HepG2 (cell line): ENCODE measurements around the gene LYPLA2. TPM values are rescaled to one million over a fixed set of nuclear protein-coding genes. Genes with fewer than 3 reads are reported as not detected.

Experiments
- ARNTL ChIP-seq: sonication (generic); formaldehyde crosslinking; IDR thresholded peaks from 2 replicates; pipeline ENCODE4 v1.4.0; 2020; ENCODE audit warnings: mild to moderate bottlenecking, missing genetic modification reagents
- CENPX ChIP-seq: sonication (generic); formaldehyde crosslinking; IDR thresholded peaks from 2 replicates; pipeline ENCODE4 v1.9.0; 2021; ENCODE audit warnings: mild to moderate bottlenecking, missing genetic modification reagents, moderate library complexity
- GPBP1L1 ChIP-seq: sonication (generic); formaldehyde crosslinking; IDR thresholded peaks from 2 replicates; pipeline ENCODE4 v1.5.0; 2020; ENCODE audit warnings: mild to moderate bottlenecking, missing genetic modification reagents
- GPN1 ChIP-seq: sonication (generic); formaldehyde crosslinking; IDR thresholded peaks from 2 replicates; pipeline ENCODE4 v1.5.1; 2020; ENCODE audit warnings: missing genetic modification reagents, borderline replicate concordance
- HNRNPLL ChIP-seq: fragments of 200-400 bp; formaldehyde crosslinking; IDR thresholded peaks from 2 replicates; pipeline ENCODE4 v1.6.1; 2017; ENCODE audit warnings: mild to moderate bottlenecking, low read depth, low read length; ENCODE audit not compliant: poor library complexity, severe bottlenecking
- MIXL1 ChIP-seq: IDR thresholded peaks from 2 replicates; pipeline ENCODE4 v1.6.1; 2016
- NR2F1 ChIP-seq, 2 experiments: fragments of 450-650 bp in 1 of 2; formaldehyde crosslinking in 1 of 2; IDR thresholded peaks; 2 replicates each; pipeline versions ENCODE4 v1.5.0 to v1.6.1; 2016 to 2020; ENCODE audit warnings: mild to moderate bottlenecking in 1 of 2, missing compliant biosample characterization in 1 of 2, missing genetic modification reagents in 1 of 2, moderate library complexity in 1 of 2
- PCBP1 ChIP-seq: fragments of 200-400 bp; formaldehyde crosslinking; IDR thresholded peaks from 2 replicates; pipeline ENCODE4 v1.6.1; 2017; ENCODE audit warnings: mild to moderate bottlenecking, low read depth, low read length, borderline replicate concordance
- TCF7 ChIP-seq: sonication (generic); IDR thresholded peaks from 2 replicates; pipeline ENCODE4 v1.6.1; 2016; ENCODE audit warnings: antibody characterized with exemption, low read depth
- TEAD3 ChIP-seq: optimal IDR thresholded peaks from 2 replicates; pipeline ENCODE3; 2016; ENCODE audit warnings: borderline replicate concordance
- TEF ChIP-seq: sonication (generic); formaldehyde crosslinking; IDR thresholded peaks from 2 replicates; pipeline ENCODE4 v1.5.0; 2020; ENCODE audit warnings: missing genetic modification reagents
- TERF1 ChIP-seq: sonication (generic); formaldehyde crosslinking; IDR thresholded peaks from 2 replicates; pipeline ENCODE4 v1.8.0; 2022; ENCODE audit warnings: mild to moderate bottlenecking, missing genetic modification reagents, moderate library complexity
- ZBTB20 ChIP-seq: sonication (generic); formaldehyde crosslinking; IDR thresholded peaks from 2 replicates; pipeline ENCODE4 v1.8.1; 2023; ENCODE audit warnings: missing genetic modification reagents, low read depth, mild to moderate bottlenecking, borderline replicate concordance
- ZBTB7A ChIP-seq: sonication (generic); formaldehyde crosslinking; IDR thresholded peaks from 2 replicates; pipeline ENCODE4 v1.8.0; 2022; ENCODE audit warnings: mild to moderate bottlenecking, missing genetic modification reagents
- ZNF275 ChIP-seq: sonication (generic); formaldehyde crosslinking; IDR thresholded peaks from 2 replicates; pipeline ENCODE4 v1.8.0; 2022; ENCODE audit warnings: missing genetic modification reagents, mild to moderate bottlenecking, inconsistent platforms, borderline replicate concordance
- ZNF790 ChIP-seq: sonication (generic); formaldehyde crosslinking; IDR thresholded peaks from 2 replicates; pipeline ENCODE4 v1.8.0; 2022; ENCODE audit warnings: missing genetic modification reagents, mild to moderate bottlenecking, borderline replicate concordance
- polyA plus RNA-seq, 8 experiments: library from polyadenylated mRNA; depleted of rRNA in 3 of 8; stranded (reverse) in 7 of 8; unstranded in 1 of 8; fragments of >200 nt; fragmentation: Illumina TruSeq in 4 of 8; extraction: Trizol in 4 of 8; gene quantifications; 2 replicates each; pipeline versions ENCODE4 v1.2.1 to v1.2.3, GENCODE V29; 2011 to 2016; ENCODE audit warnings: low read depth in 4 of 8, missing spikeins in 1 of 8, mixed read lengths in 1 of 8; ENCODE audit not compliant: insufficient read depth in 1 of 8
- total RNA-seq, 5 experiments: library from RNA; depleted of rRNA; stranded (reverse); fragments of >200 nt; fragmentation: Illumina TruSeq; extraction: Trizol; gene quantifications; 2 replicates each; pipeline ENCODE4 v1.2.3, GENCODE V29; 2016; ENCODE audit warnings: low read depth in 1 of 5
- TF ChIP-seq, protein P1 (sequence below), 2 experiments: sonication (generic) in 1 of 2; formaldehyde crosslinking in 1 of 2; IDR thresholded peaks; 2 replicates each; pipeline versions ENCODE4 v1.6.1 to v1.9.0; 2014 to 2022; ENCODE audit warnings: antibody characterized with exemption in 1 of 2, borderline replicate concordance in 1 of 2, inconsistent platforms in 1 of 2, low read depth in 1 of 2, missing genetic modification reagents in 1 of 2

Gene LYPLA2
- total and polyA plus RNA-seq, 2 of the 13 experiments (the other 11 are each of a cell fraction or from before 2014, with no cell fraction given) = 72.1 to 73.2 TPM

GRCh38 chr1:23791516-23792047 is 637 bp downstream of the LYPLA2 start (continued):
- TF ChIP-seq TEF (CRISPR knock-in tag) (no peak), MIXL1 (CRISPR knock-in tag) (no peak), ZNF790 (CRISPR knock-in tag) (no peak), ZBTB20 (CRISPR knock-in tag) (no peak), ZNF275 (no peak), HNRNPLL (no peak), TERF1 (CRISPR knock-in tag) (no peak), TEAD3 (CRISPR knock-in tag) (no peak), TCF7 (no peak), ARNTL (CRISPR knock-in tag) (no peak), CENPX (CRISPR knock-in tag) (no peak), ZBTB7A (CRISPR knock-in tag) (no peak), NR2F1 (CRISPR knock-in tag; IDR thresholded peaks at IDR 0.05) (peak in 1 of 2 experiments; percentile 14; a peak in 1 of 4 replicates), GPBP1L1 (CRISPR knock-in tag) (no peak), PCBP1 (no peak), GPN1 (CRISPR knock-in tag) (no peak)
- TF ChIP-seq, protein P1, sequence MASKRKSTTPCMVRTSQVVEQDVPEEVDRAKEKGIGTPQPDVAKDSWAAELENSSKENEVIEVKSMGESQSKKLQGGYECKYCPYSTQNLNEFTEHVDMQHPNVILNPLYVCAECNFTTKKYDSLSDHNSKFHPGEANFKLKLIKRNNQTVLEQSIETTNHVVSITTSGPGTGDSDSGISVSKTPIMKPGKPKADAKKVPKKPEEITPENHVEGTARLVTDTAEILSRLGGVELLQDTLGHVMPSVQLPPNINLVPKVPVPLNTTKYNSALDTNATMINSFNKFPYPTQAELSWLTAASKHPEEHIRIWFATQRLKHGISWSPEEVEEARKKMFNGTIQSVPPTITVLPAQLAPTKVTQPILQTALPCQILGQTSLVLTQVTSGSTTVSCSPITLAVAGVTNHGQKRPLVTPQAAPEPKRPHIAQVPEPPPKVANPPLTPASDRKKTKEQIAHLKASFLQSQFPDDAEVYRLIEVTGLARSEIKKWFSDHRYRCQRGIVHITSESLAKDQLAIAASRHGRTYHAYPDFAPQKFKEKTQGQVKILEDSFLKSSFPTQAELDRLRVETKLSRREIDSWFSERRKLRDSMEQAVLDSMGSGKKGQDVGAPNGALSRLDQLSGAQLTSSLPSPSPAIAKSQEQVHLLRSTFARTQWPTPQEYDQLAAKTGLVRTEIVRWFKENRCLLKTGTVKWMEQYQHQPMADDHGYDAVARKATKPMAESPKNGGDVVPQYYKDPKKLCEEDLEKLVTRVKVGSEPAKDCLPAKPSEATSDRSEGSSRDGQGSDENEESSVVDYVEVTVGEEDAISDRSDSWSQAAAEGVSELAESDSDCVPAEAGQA (IDR thresholded peaks at IDR 0.05; ENCODE audit: low read depth) = no peak
- TF ChIP-seq, protein P1 (CRISPR knock-in tag; IDR thresholded peaks at IDR 0.05; ENCODE audit: borderline replicate concordance) = no peak
